Bronchial epithelial cell (primary cell): ENCODE data around the gene PRSS12. TPM values are rescaled to one million over a fixed set of nuclear protein-coding genes. Genes with fewer than 3 reads are reported as not detected.

Experiments
- DNase-seq: peaks from one replicate; pipeline ENCODE4 v3.0.0-alpha.2; 2010; ENCODE audit warnings: low read depth
- FAIRE-seq: peaks from 2 replicates; lab custom pipeline; 2011; peaks lifted over from hg19 to GRCh38; lab: Jason Lieb, UNC
- H3K27me3 ChIP-seq: 2 replicates; pipeline ENCODE4 v1.5.1; 2011; ENCODE audit warnings: low read length; ENCODE audit not compliant: control insufficient read depth, insufficient read depth
- H3K36me3 ChIP-seq: 2 replicates; pipeline ENCODE4 v1.5.1; 2011; ENCODE audit warnings: low read length; ENCODE audit not compliant: control insufficient read depth, insufficient read depth
- H3K4me3 ChIP-seq: 2 replicates; pipeline ENCODE4 v1.5.1; 2011; ENCODE audit warnings: mild to moderate bottlenecking, low read depth, low read length, control low read depth
- CTCF ChIP-seq: IDR thresholded peaks from 2 replicates; pipeline ENCODE4 v1.5.1; 2011; ENCODE audit warnings: mild to moderate bottlenecking, moderate library complexity, low read length, control low read depth, inconsistent platforms; ENCODE audit not compliant: insufficient read depth, severe bottlenecking
- total RNA-seq: library from RNA; depleted of rRNA; stranded (reverse); fragments of >200 nt; gene quantifications from 2 replicates; pipeline ENCODE4 v1.2.1, GENCODE V29; 2014

Gene PRSS12
- total RNA-seq, 1 donor from 2014 or later: 24.2 TPM

- Histone ChIP-seq H3K4me3 (no peak overlapping the region), H3K36me3 (no peaks in the 10 kb centered on the region), H3K27me3 (no peaks in the 10 kb centered on the region)
- DNase-seq (no peak), FAIRE-seq (no peak)
- TF ChIP-seq CTCF: no peak
These were observed 29.1 kb upstream of the PRSS12 start for GRCh38 chr4:118381902-118382301.

- FAIRE-seq: no peak
These were observed 20.9 kb upstream of the PRSS12 start for GRCh38 chr4:118373614-118374255.

GRCh38 chr4:118372251-118372650, 19.4 kb upstream of the PRSS12 start:
- Histone ChIP-seq H3K27me3 (no peaks in the 10 kb centered on the region), H3K4me3 (no peak overlapping the region), H3K36me3 (no peaks in the 10 kb centered on the region)
- TF ChIP-seq CTCF: no peak
- FAIRE-seq (no peak), DNase-seq (no peak)

More at GRCh38 chr4:118373614-118374255, 20.9 kb upstream of the PRSS12 start:
- TF ChIP-seq CTCF: no peak
- Histone ChIP-seq H3K4me3 (no peak overlapping the region), H3K36me3 (no peaks in the 10 kb centered on the region), H3K27me3 (no peaks in the 10 kb centered on the region)
- DNase-seq: no peak

- no peak for FAIRE-seq
- Histone ChIP-seq H3K36me3 (no peaks in the 10 kb centered on the region), H3K27me3 (no peaks in the 10 kb centered on the region), H3K4me3 (no peak overlapping the region)
- DNase-seq: no peak
- TF ChIP-seq CTCF: no peak
These were observed 16.4 kb upstream of the PRSS12 start for GRCh38 chr4:118369231-118369630.

GRCh38 chr4:118367872-118368271, 15.1 kb upstream of the PRSS12 start:
- FAIRE-seq (no peak), DNase-seq (no peak)
- no peaks in the 10 kb centered on the region for H3K36me3 ChIP-seq
- TF ChIP-seq CTCF: no peak
- H3K27me3 ChIP-seq: no peaks in the 10 kb centered on the region
- H3K4me3 ChIP-seq: no peak overlapping the region

- Histone ChIP-seq H3K36me3 (no peaks in the 10 kb centered on the region), H3K27me3 (no peaks in the 10 kb centered on the region), H3K4me3 (no peak overlapping the region)
- no peak for DNase-seq
- no peak for FAIRE-seq
- TF ChIP-seq CTCF: no peak
These were observed 14.6 kb upstream of the PRSS12 start for GRCh38 chr4:118367361-118367760.
